Endothelial cell of umbilical vein (primary cell): ENCODE data around the gene RBM15B. TPM values are rescaled to one million over a fixed set of nuclear protein-coding genes. Genes with fewer than 3 reads are reported as not detected.

Source experiments
- BruUV-seq: library from RNA; stranded (reverse); fragments of 400-500 nt; replicated peaks from 2 replicates; lab custom pipeline; 2021; lab: Mats Ljungman, UMichigan
- CTCF ChIA-PET: fragments of 300-600, 350-600 bp; sonication (Branson Sonifier 250); formaldehyde crosslinking; loops from one replicate; lab custom pipeline; 2021; ENCODE audit warnings: antibody characterized with exemption, inconsistent platforms; lab: Charles Lee
- POLR2A ChIA-PET: fragments of 300-600, 350-600 bp; sonication (Branson Sonifier 250); formaldehyde crosslinking; loops from one replicate; lab custom pipeline; 2021; ENCODE audit warnings: antibody characterized with exemption, inconsistent platforms; lab: Charles Lee
- DNase-seq: peaks from one replicate; pipeline ENCODE4 v3.0.0-alpha.2; 2011; ENCODE audit warnings: low read depth, low spot score
- FAIRE-seq: peaks from 2 replicates; lab custom pipeline; 2011; peaks lifted over from hg19 to GRCh38; lab: Jason Lieb, UNC
- H2AFZ ChIP-seq: 2 replicates; pipeline ENCODE4 v1.6.0; 2012; ENCODE audit warnings: low read depth, low read length, control low read depth, inconsistent platforms
- H3K27ac ChIP-seq: 2 replicates; pipeline ENCODE4 v1.5.1; 2011; ENCODE audit warnings: low read depth, mild to moderate bottlenecking, control low read depth, low read length, moderate library complexity; ENCODE audit not compliant: insufficient read depth
- H3K27me3 ChIP-seq, 2 experiments: 2 replicates each; pipeline versions ENCODE4 v1.6.0 to v1.6.1; 2011; ENCODE audit warnings: low read length in 2 of 2, mixed read lengths in 1 of 2; ENCODE audit not compliant: control insufficient read depth in 2 of 2, insufficient read depth in 2 of 2
- H3K36me3 ChIP-seq, 2 experiments: 2 replicates in 1 of 2; 3 replicates in 1 of 2; pipeline ENCODE4 v1.5.1; 2011; ENCODE audit warnings: low read length in 2 of 2, mild to moderate bottlenecking in 1 of 2, moderate library complexity in 1 of 2; ENCODE audit not compliant: control insufficient read depth in 2 of 2, insufficient read depth in 2 of 2; ENCODE audit errors: extremely low read depth in 1 of 2
- H3K4me1 ChIP-seq: 3 replicates; pipeline ENCODE4 v1.5.1; 2011; ENCODE audit warnings: mild to moderate bottlenecking, low read length; ENCODE audit not compliant: control insufficient read depth, insufficient read depth; ENCODE audit errors: extremely low read depth
- H3K4me2 ChIP-seq: 2 replicates; pipeline ENCODE4 v1.6.1; 2011; ENCODE audit warnings: low read length, control low read depth, mixed read lengths; ENCODE audit not compliant: insufficient read depth
- H3K4me3 ChIP-seq, 3 experiments: fragments of 200-600 bp in 1 of 3; sonication (generic), shearing (Covaris generic) in 1 of 3; replicated peaks in 1 of 3; 2 replicates each; pipeline ENCODE4 v1.5.1; 2011 to 2016; ENCODE audit warnings: control low read depth in 3 of 3, low read length in 3 of 3, mild to moderate bottlenecking in 2 of 3, inconsistent platforms in 1 of 3, low read depth in 1 of 3, moderate library complexity in 1 of 3; ENCODE audit not compliant: insufficient read depth in 1 of 3
- H3K79me2 ChIP-seq: 2 replicates; pipeline ENCODE4 v1.6.0; 2012; ENCODE audit warnings: low read length, inconsistent platforms; ENCODE audit not compliant: control insufficient read depth, insufficient read depth
- H3K9ac ChIP-seq: replicated peaks from 2 replicates; pipeline ENCODE3; 2011; ENCODE audit warnings: low read length, control low read depth; ENCODE audit not compliant: insufficient read depth; ENCODE audit errors: extremely low read depth
- H3K9me1 ChIP-seq: replicated peaks from 3 replicates; pipeline ENCODE4 v1.6.0; 2011; ENCODE audit warnings: mild to moderate bottlenecking, low read length; ENCODE audit not compliant: control insufficient read depth, insufficient read depth; ENCODE audit errors: extremely low read depth
- H3K9me3 ChIP-seq: replicated peaks from 2 replicates; pipeline ENCODE4 v1.5.1; 2012; ENCODE audit warnings: low read length, inconsistent platforms; ENCODE audit not compliant: control insufficient read depth, insufficient read depth
- H4K20me1 ChIP-seq: replicated peaks from 2 replicates; pipeline ENCODE3; 2011; ENCODE audit warnings: mild to moderate bottlenecking, low read length; ENCODE audit not compliant: control insufficient read depth, insufficient read depth; ENCODE audit errors: extremely low read depth
- CTCF ChIP-seq, 2 donors: IDR thresholded peaks; 1 replicate in 1 of 2; 2 replicates in 1 of 2; pipeline ENCODE4 v1.5.1; 2011; ENCODE audit warnings: low read length in 2 of 2, mild to moderate bottlenecking in 2 of 2, moderate library complexity in 2 of 2, control low read depth in 1 of 2, inconsistent platforms in 1 of 2, low read depth in 1 of 2; ENCODE audit not compliant: insufficient read depth in 1 of 2; ENCODE audit errors: extremely low read depth in 1 of 2
- EZH2 ChIP-seq: IDR thresholded peaks from 2 replicates; pipeline ENCODE4 v1.6.1; 2012; ENCODE audit warnings: borderline replicate concordance, low read depth, mild to moderate bottlenecking, moderate library complexity, low read length, inconsistent platforms; ENCODE audit not compliant: severe bottlenecking
- FOS ChIP-seq: IDR thresholded peaks from 2 replicates; pipeline ENCODE4 v1.6.1; 2011; ENCODE audit warnings: mild to moderate bottlenecking, low read length, moderate library complexity, borderline replicate concordance; ENCODE audit not compliant: insufficient read depth
- GATA2 ChIP-seq: IDR thresholded peaks from 2 replicates; pipeline ENCODE4 v1.7.0; 2011; ENCODE audit warnings: low read depth, mild to moderate bottlenecking, moderate library complexity, mixed read lengths, low read length; ENCODE audit not compliant: insufficient read length, insufficient read depth
- JUN ChIP-seq: IDR thresholded peaks from 2 replicates; pipeline ENCODE4 v1.6.1; 2011; ENCODE audit warnings: borderline replicate concordance, low read depth; ENCODE audit not compliant: insufficient read length, insufficient read depth
- MYC ChIP-seq: IDR thresholded peaks from one replicate; pipeline ENCODE4 v1.6.1; 2011; ENCODE audit warnings: mild to moderate bottlenecking, low read depth, low read length
- POLR2A ChIP-seq: IDR thresholded peaks from 2 replicates; pipeline ENCODE4 v1.6.1; 2012; ENCODE audit warnings: low read depth, mild to moderate bottlenecking, control low read depth, low read length
- POLR2AphosphoS5 ChIP-seq: IDR thresholded peaks from 2 replicates; pipeline ENCODE4 v1.6.1; 2012; ENCODE audit warnings: low read depth, mild to moderate bottlenecking, control low read depth, low read length, moderate library complexity; ENCODE audit not compliant: insufficient read depth
- dilution Hi-C: fragments of 300-500 bp; cut with MboI; formaldehyde crosslinking; loops from one replicate; pipeline ENCODE4 v1.15.0; 2019; ENCODE audit warnings: low sequenced_read_pairs; ENCODE audit not compliant: extremely low pct_ligation_motif_present
- intact Hi-C: fragments of 100-400 bp; cut with micrococcal nuclease; formaldehyde crosslinking; loops from one replicate; pipeline ENCODE4 v1.10.0; 2022
- polyA plus RNA-seq, 4 experiments: library from polyadenylated mRNA; depleted of rRNA in 3 of 4; stranded (reverse) in 3 of 4; unstranded in 1 of 4; fragments of >200 nt; gene quantifications; 2 replicates each; pipeline versions ENCODE4 v1.2.1 to v1.2.3, GENCODE V29; 2011 to 2012; ENCODE audit warnings: missing spikeins in 1 of 4
- total RNA-seq: library from RNA; stranded (reverse); gene quantifications from 2 replicates; pipeline ENCODE4 v1.2.3, GENCODE V29; 2021
- TF ChIP-seq, protein P1 (sequence below): IDR thresholded peaks from 2 replicates; pipeline ENCODE4 v1.6.1; 2011; ENCODE audit not compliant: insufficient read depth, insufficient read length

The RBM15B gene
- total and polyA plus RNA-seq, 2 donors (not counting 3 experiments of a cell fraction or from before 2014, with no cell fraction given): 19.9 to 39.1 TPM

- Histone ChIP-seq H3K36me3 (peaks cover 12 to 20% of the 10 kb centered on the region in 2 experiments), H4K20me1 (no peaks in the 10 kb centered on the region), H3K4me2 (no peak overlapping the region), H3K9me1 (no peaks in the 10 kb centered on the region), H3K27ac (no peak overlapping the region), H3K4me3 (no peak overlapping the region), H3K9me3 (no peaks in the 10 kb centered on the region), H3K79me2 (peaks cover 32% of the 10 kb centered on the region), H3K27me3 (no peaks in the 10 kb centered on the region), H3K9ac (no peak overlapping the region), H2AFZ (no peak overlapping the region), H3K4me1 (peaks cover 16% of the 10 kb centered on the region)
- dilution Hi-C loops: no loop called here
- ChIA-PET CTCF (interaction anchor here (0.7 to 1.6 kb wide), 3 partner anchors 9 to 284 kb away, joined by 3 read pairs; no protein-coding TSS in a partner anchor), POLR2A (no interaction called here)
- BruUV-seq: no TSS peak
- no peak for TF ChIP-seq FOS
- no peak for TF ChIP-seq JUN
- TF ChIP-seq POLR2AphosphoS5: peak; percentile 14
- FAIRE-seq: peak; percentile 63
- DNase-seq: no peak
- intact Hi-C loops: no loop called here
Measured at GRCh38 chr3:51398595-51399310, 7.7 kb downstream of the RBM15B start.

DNA sequence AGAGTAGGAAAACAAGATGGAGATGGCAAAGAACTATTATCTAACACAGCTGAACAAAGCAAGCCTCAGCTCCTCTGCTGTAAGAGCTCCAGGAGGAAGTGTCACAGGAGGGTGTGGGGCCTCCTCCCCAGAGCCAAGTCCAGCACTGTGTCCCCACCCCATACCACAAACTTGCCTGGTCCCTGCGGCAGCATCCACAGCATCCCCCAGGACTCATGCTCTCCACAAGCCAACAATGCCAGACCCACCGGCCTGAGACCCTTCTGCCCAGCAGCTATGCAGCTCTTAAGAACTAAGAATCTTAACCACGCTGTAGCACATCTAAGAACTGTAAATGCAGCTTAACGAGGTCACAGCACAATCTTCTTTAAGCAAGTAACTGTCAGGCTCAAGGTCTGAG is 9.1 kb downstream of the RBM15B start:
- Histone ChIP-seq H3K4me3 (no peak overlapping the region), H4K20me1 (no peaks in the 10 kb centered on the region), H2AFZ (no peak overlapping the region), H3K27ac (no peak overlapping the region), H3K9me3 (no peaks in the 10 kb centered on the region), H3K9ac (no peak overlapping the region), H3K9me1 (no peaks in the 10 kb centered on the region), H3K36me3 (peaks cover 10 to 16% of the 10 kb centered on the region in 2 experiments), H3K27me3 (no peaks in the 10 kb centered on the region), H3K4me2 (no peak overlapping the region), H3K4me1 (peaks cover 9% of the 10 kb centered on the region), H3K79me2 (peaks cover 18% of the 10 kb centered on the region)
- TF ChIP-seq MYC (no peak), CTCF (IDR thresholded peaks at IDR 0.05; ENCODE audit: extremely low read depth in 1 of 2, insufficient read depth in 1 of 2, low read depth in 1 of 2, low read length in 2 of 2) (no peak), GATA2 (no peak), JUN (no peak), EZH2 (no peak), FOS (no peak), POLR2A (no peak), POLR2AphosphoS5 (no peak)
- TF ChIP-seq, protein P1, sequence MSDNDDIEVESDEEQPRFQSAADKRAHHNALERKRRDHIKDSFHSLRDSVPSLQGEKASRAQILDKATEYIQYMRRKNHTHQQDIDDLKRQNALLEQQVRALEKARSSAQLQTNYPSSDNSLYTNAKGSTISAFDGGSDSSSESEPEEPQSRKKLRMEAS: no peak
- BruUV-seq: no TSS peak
- intact Hi-C loops: no loop called here
- CTCF ChIA-PET: interaction anchor here (1.3 to 1.6 kb wide), 2 partner anchors 11 to 282 kb away, joined by 3 read pairs; no protein-coding TSS in a partner anchor
- POLR2A ChIA-PET: no interaction called here
- FAIRE-seq (no peak), DNase-seq (no peak)
- dilution Hi-C loops: no loop called here
